Fibroblast of skin of scalp (primary cell): Measurements from ENCODE around the gene GZF1.

Source experiments
- DNase-seq: peaks from one replicate; pipeline ENCODE4 v3.0.0-alpha.2; 2013

GZF1 gene

DNA sequence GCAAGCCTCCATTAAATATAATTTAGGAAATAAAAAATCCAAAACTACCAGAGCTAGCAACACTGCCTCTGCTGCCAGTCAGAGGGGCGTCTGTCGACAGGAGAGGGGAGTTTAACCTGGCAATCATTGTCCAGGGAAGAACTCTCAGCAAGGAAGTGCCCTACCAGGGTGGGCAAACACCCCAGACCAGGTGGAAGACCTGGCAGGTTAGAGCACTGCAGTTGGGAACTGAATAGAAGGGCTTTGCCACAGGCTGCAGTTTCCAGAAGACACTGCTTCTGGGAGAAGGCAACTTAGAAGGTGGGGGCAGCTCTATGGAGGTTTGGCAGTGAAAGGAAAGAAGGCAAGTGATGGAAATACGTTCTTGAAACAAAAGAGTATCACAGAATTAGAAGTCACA, 47.8 kb downstream of the GZF1 start:
- no peak for DNase-seq

DNA sequence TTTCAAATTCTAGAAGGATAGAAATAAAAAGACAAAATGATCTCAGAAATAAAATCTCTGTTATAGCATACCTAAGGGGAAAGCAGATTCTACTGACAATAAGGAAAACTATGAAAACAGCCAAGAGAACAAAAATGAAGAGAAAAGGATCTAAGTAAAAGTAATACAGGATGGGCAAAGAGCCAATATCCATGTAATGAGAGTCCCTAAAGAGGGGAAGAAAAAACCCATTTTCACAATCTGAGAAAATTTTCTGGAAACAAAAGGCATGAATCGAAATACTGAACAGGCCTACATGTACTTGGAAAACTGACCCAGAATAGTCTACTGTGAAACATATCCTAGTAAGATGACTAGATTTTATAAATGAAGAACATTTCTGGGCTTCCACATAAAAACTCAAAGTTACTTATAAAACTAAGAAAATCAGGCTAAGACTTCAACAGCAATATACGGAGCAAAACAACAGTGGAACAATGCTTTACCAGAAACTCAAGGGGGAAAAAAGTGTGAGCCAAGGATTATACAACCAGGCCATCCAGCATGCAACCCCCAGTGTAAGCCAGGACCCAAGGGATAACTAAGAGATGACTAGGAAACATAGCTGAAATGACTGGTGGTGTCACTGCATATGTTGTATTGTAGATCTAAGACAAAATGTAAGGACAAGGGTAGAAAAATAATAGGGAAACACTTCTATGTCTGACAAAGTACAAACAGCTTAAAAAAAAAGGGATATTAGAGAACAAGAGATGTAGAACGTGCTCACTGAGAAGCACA, 49.1 kb downstream of the GZF1 start:
- peak; percentile 58 for DNase-seq

DNA sequence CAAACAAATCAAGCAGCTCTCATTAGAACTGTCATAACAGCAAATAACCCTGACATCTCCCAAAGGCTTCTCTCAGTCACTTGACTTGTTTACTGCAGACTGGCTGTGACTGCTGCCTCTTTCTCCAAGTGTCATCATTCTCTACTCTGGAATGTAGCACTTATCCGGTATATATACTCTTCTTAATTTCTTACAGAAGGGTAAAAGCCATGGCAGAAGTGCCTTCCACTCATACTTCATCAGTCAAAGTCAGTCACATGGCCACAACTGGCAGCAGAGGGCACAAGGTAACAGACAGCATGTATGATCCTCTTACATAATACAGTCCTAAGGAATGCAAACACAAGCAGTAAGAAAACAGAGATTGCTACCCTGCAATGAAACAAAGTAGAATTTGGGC, 50.0 kb downstream of the GZF1 start:
- peak; percentile 83 for DNase-seq

DNA sequence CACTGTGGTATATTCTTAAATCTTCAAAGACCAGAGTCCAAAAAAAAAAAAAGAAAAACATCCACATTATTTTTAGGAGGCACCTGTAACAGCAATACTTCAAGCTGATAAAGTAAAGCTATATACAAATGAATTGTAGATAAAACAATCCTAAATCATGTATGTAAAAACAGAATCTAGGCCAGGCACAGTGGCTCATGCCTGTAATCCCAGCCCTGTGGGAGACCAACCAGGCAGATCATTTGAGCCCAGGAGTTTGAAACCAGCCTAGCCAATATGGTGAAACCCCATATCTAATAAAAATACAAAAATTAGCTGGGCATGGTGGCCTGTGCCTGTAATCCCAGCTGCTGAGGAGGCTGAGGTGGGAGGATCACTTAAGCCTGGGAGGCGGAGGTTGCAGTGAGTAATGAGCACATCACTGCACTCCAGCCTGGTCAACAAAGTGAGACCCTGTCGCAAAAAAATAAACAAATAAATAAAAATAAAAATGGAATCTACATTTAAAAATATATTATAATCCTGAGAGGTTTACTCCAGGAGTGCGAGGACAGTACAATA, 52.0 kb downstream of the GZF1 start:
- no peak for DNase-seq

GRCh38 chr20:23414526-23415188, 52.7 kb downstream of the GZF1 start:
- DNase-seq: no peak

- no peak for DNase-seq
These were observed 53.6 kb downstream of the GZF1 start for GRCh38 chr20:23415555-23415954.

DNA sequence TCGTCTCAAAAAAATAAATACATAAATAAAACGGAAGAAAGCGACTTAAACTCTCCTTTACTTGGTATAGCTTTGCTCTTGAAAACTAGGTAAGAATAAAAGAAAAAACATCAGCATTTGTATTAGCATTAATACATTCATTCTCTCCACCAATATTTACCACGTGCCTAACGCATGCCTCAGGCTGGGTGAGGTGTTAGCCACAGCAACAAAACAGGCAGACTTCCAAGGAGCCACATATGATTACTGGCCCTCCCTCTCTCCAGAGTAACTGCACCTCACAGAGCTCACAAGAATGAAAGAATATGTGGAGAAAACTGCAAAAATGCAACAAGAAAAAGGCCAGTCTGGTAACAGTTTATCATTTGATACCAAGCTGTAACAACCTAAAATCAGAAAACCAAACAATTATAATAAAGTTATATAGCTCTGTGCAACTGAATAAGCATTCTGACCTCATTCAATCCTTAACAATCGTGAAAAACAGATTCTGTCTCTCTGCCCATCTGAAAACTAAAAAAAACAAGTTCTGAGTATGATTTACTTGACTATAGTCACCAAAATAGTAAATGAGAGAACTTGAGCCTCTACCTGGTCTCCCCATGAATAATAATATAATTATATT, 54.1 kb downstream of the GZF1 start:
- DNase-seq: peak; percentile 28

DNA sequence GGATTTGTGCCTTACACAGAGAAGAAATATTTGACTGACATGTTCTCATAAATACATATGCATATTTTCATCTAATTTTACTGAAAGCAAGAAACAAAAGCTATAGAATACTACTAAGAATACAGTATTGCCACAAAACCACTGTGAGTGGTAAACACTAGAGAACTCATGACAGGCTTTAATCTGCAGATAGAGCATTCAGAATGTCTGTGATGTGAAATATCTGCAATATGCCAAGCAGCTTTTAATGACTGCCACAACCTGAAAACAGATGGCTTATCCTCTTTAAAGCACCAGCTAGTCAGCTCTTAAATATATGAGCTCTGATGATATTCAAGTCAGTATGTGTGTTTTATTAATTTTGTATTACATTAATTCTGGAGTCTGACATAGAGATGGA, 55.9 kb downstream of the GZF1 start:
- DNase-seq: no peak

- no peak for DNase-seq
These were observed 57.6 kb downstream of the GZF1 start for GRCh38 chr20:23419657-23419994.

DNA sequence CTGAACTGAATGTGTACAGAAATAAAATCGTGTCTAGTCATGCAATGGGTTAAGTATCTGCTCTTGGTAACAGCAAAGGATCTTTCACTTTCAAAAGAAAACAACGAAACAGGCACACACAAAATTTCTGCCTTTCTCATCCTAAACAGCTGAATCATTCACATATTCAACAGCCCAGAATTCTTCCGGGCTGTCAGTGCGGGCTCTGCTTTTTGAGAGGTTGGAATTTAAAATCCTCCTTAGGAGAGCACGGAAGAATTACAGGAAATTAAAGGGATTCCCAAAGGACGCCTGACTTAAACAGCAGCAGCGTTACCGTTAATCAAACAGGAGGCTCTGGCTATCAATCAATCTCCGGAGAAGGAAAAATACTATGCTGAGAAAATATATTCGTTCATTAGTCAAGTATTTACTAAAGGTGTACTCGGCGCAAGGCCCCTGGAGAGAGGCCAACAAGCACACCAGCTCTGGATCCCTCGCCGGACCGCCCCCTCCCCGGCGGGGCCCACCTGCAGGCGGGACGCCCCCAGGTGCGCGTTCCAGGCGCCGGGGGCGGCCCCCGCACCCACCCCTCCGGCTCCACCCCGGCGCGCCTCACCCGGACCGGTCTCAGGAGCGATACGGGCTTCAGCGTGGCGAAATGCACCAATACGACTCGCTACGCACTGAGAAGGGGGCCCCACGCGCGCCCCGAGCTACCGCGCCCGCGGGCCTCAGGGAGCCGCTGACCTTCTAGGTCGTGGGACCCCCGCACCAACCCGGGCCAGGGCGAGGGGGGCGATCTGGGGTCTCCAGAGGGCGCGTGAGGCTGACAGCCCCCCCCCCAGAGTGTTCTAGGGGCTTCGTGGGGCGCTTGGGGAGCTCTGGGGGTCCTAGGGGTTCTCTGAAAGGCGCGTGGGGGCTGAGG, 58.3 kb downstream of the GZF1 start:
- DNase-seq: peak; percentile 84

GRCh38 chr20:23420943-23421931, 59.3 kb downstream of the GZF1 start, which contains the start of gene NAPB:
NAPB (minus strand) TSS chr20:23421488; CDS start chr20:23421402, 86 bp downstream.
- DNase-seq: peak; percentile 92
